T-helper 9 cell (primary cell): Measurements from ENCODE around the gene CORO1C.
"Not testable (repeated sequence)": the region's sequence is repeated elsewhere in the genome, so short reads cannot be mapped to it uniquely, and the experiment has no call there.

ENCODE experiments used
- DNase-seq: peaks from one replicate; pipeline ENCODE4 v3.0.0-alpha.2; 2020

Gene CORO1C

GRCh38 chr12:108753976-108754375 lies 22.7 kb upstream of the CORO1C start:
- no peak for DNase-seq

- DNase-seq = no peak
Observed at GRCh38 chr12:108752387-108752786, 21.1 kb upstream of the CORO1C start.

- DNase-seq = no peak
Observed at GRCh38 chr12:108751821-108752220, 20.5 kb upstream of the CORO1C start.

GRCh38 chr12:108751003-108751402 lies 19.7 kb upstream of the CORO1C start:
- not testable (repeated sequence) for DNase-seq

GRCh38 chr12:108750526-108750925 lies 19.2 kb upstream of the CORO1C start:
- no peak for DNase-seq

- no peak for DNase-seq
Observed at GRCh38 chr12:108747563-108747962, 16.2 kb upstream of the CORO1C start.

GRCh38 chr12:108745641-108746040 lies 14.3 kb upstream of the CORO1C start:
- no peak for DNase-seq

- no peak for DNase-seq
Observed at GRCh38 chr12:108744021-108744897, 12.9 kb upstream of the CORO1C start.

- no peak for DNase-seq
Observed at GRCh38 chr12:108738170-108738569, 6.9 kb upstream of the CORO1C start.

GRCh38 chr12:108735855-108736254 lies 4.5 kb upstream of the CORO1C start:
- no peak for DNase-seq

GRCh38 chr12:108734200-108734906 lies 3.0 kb upstream of the CORO1C start:
- no peak for DNase-seq

- not testable (repeated sequence) for DNase-seq
Observed at GRCh38 chr12:108733230-108733531, 1.9 kb upstream of the CORO1C start.

GRCh38 chr12:108732489-108733229 lies 1.3 kb upstream of the CORO1C start:
- DNase-seq = no peak

GRCh38 chr12:108731866-108732461 lies 646 bp upstream of the CORO1C start:
- peak; percentile 99 for DNase-seq

GRCh38 chr12:108730365-108731104 lies 783 bp downstream of the CORO1C start:
- peak; percentile 21 for DNase-seq

- no peak for DNase-seq
Observed at GRCh38 chr12:108729612-108730364, 1.5 kb downstream of the CORO1C start.

- no peak for DNase-seq
Observed at GRCh38 chr12:108728820-108729611, 2.3 kb downstream of the CORO1C start.

GRCh38 chr12:108727868-108728735 lies 3.2 kb downstream of the CORO1C start:
- no peak for DNase-seq

GRCh38 chr12:108727161-108727560 lies 4.2 kb downstream of the CORO1C start:
- no peak for DNase-seq

- no peak for DNase-seq
Observed at GRCh38 chr12:108724890-108725151, 6.5 kb downstream of the CORO1C start.
